Neural cell (in vitro differentiated cells): Measurements from ENCODE around the gene QSER1.

ENCODE experiments used
- CTCF ChIP-seq: fragments of 450-650 bp; IDR thresholded peaks from 2 replicates; pipeline ENCODE4 v1.5.1; 2014; ENCODE audit warnings: antibody characterized with exemption, mild to moderate bottlenecking, moderate library complexity; ENCODE audit not compliant: poor library complexity, severe bottlenecking
- EP300 ChIP-seq: fragments of 450-650 bp; conservative IDR thresholded peaks from 2 replicates; pipeline ENCODE4 v1.6.1; 2014; ENCODE audit warnings: antibody characterized with exemption, mild to moderate bottlenecking, moderate library complexity; ENCODE audit not compliant: poor library complexity, severe bottlenecking
- POLR2AphosphoS5 ChIP-seq: IDR thresholded peaks from 2 replicates; pipeline ENCODE4 v1.6.1; 2012
- SMC3 ChIP-seq: fragments of 450-650 bp; conservative IDR thresholded peaks from 2 replicates; pipeline ENCODE4 v1.6.1; 2014; ENCODE audit warnings: antibody characterized with exemption, mild to moderate bottlenecking, moderate library complexity; ENCODE audit not compliant: poor library complexity

- no peak for TF ChIP-seq SMC3
- TF ChIP-seq POLR2AphosphoS5 = no peak
- no peak for TF ChIP-seq CTCF
- TF ChIP-seq EP300 = no peak
Measured at GRCh38 chr11:32987851-32988250, 95.2 kb downstream of the QSER1 start.
